A673 (cell line): ENCODE data around the gene CDH26.

Experiments used
- CTCF ChIP-seq: fragments of 300-800, 200-600 bp; sonication (generic); conservative IDR thresholded peaks from 2 replicates; pipeline ENCODE4 v1.5.1; 2017; ENCODE audit warnings: low read depth, mild to moderate bottlenecking, antibody characterized with exemption, low read length, moderate library complexity, mixed read lengths
- EZH2 ChIP-seq: fragments of 200-600 bp; sonication (generic); IDR thresholded peaks from 2 replicates; pipeline ENCODE4 v1.6.1; 2017; ENCODE audit warnings: borderline replicate concordance, low read depth, mild to moderate bottlenecking, mixed read lengths, antibody characterized with exemption, low read length; ENCODE audit not compliant: poor library complexity, severe bottlenecking

DNA sequence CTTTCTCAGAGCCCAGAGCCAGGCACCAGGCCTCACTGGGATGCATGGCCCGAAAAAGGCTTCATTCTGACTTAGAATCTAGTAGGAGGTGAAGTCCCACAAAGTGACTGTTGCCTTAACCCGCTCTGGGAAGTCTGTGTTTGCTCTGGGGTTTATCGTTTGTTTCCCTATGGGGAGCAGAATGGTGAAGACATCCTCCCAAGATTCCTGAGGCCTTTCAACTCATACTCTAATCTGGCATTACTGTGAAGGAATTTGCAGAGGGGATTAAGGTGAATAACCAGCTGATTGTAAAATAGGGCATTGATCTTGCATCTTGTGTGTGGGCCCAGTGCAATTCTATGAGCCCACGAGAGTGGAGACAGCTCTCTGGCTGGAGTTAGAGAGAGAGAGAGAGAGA lies 67.8 kb downstream of the CDH26 start:
- TF ChIP-seq EZH2, result no peak
- TF ChIP-seq CTCF, result no peak
